Loucy (cell line): ENCODE measurements around the gene MRM1.

Experiments
- H2AFZ ChIP-seq: fragments of 200-600 bp; sonication (generic); 2 replicates; pipeline ENCODE4 v1.6.0; 2016; ENCODE audit warnings: antibody characterized with exemption, mild to moderate bottlenecking, low read length, moderate library complexity
- H3F3A ChIP-seq: fragments of 200-600 bp; 2 replicates; pipeline ENCODE4 v1.6.0; 2016; ENCODE audit warnings: antibody characterized with exemption, low read depth, mild to moderate bottlenecking
- H3K27me3 ChIP-seq: fragments of 200-600 bp; sonication (generic); 2 replicates; pipeline ENCODE4 v1.6.1; 2014; ENCODE audit warnings: low read length, mild to moderate bottlenecking; ENCODE audit not compliant: insufficient read depth, poor library complexity, severe bottlenecking
- H3K36me3 ChIP-seq: fragments of 200-600 bp; sonication (generic); 2 replicates; pipeline ENCODE4 v1.6.1; 2016; ENCODE audit warnings: low read length; ENCODE audit not compliant: insufficient read depth
- H3K4me1 ChIP-seq: fragments of 200-600 bp; sonication (generic); 2 replicates; pipeline ENCODE4 v1.5.1; 2014; ENCODE audit warnings: low read length, mild to moderate bottlenecking; ENCODE audit not compliant: insufficient read depth, poor library complexity, severe bottlenecking
- H3K4me2 ChIP-seq: fragments of 200-600 bp; sonication (generic); 2 replicates; pipeline ENCODE4 v1.6.0; 2014; ENCODE audit warnings: antibody characterized with exemption, low read length, low read depth, mild to moderate bottlenecking; ENCODE audit not compliant: poor library complexity, severe bottlenecking
- H3K4me3 ChIP-seq: fragments of 200-600 bp; sonication (generic); 2 replicates; pipeline ENCODE4 v1.5.1; 2014; ENCODE audit warnings: low read length, mild to moderate bottlenecking, mixed read lengths; ENCODE audit not compliant: poor library complexity, severe bottlenecking
- H3K79me2 ChIP-seq: fragments of 200-600 bp; sonication (generic); 2 replicates; pipeline ENCODE4 v1.6.1; 2014; ENCODE audit warnings: low read length; ENCODE audit not compliant: insufficient read depth
- H3K9ac ChIP-seq: fragments of 200-600 bp; sonication (generic); 2 replicates; pipeline ENCODE4 v1.6.0; 2014; ENCODE audit warnings: mild to moderate bottlenecking, low read depth, low read length, moderate library complexity; ENCODE audit not compliant: poor library complexity, severe bottlenecking
- H3K9me2 ChIP-seq: fragments of 200-600 bp; sonication (generic); replicated peaks from 2 replicates; pipeline ENCODE4 v1.6.1; 2016; ENCODE audit warnings: low read depth, low read length, mixed read lengths
- H3K9me3 ChIP-seq: fragments of 200-600 bp; sonication (generic); 2 replicates; pipeline ENCODE4 v1.6.1; 2014; ENCODE audit warnings: mild to moderate bottlenecking, antibody characterized with exemption, low read length, low read depth; ENCODE audit not compliant: insufficient read depth
- H4K20me1 ChIP-seq: fragments of 200-600 bp; sonication (generic); 2 replicates; pipeline ENCODE4 v1.6.0; 2014; ENCODE audit warnings: antibody characterized with exemption, low read length, mild to moderate bottlenecking; ENCODE audit not compliant: insufficient read depth, poor library complexity, severe bottlenecking
- CTCF ChIP-seq: fragments of 200-600 bp; sonication (generic); conservative IDR thresholded peaks from 2 replicates; pipeline ENCODE4 v1.5.1; 2014; ENCODE audit warnings: mild to moderate bottlenecking, antibody characterized with exemption, low read length
- EZH2phosphoT487 ChIP-seq: fragments of 200-600 bp; IDR thresholded peaks from 2 replicates; pipeline ENCODE4 v1.6.1; 2018; ENCODE audit warnings: antibody characterized with exemption, mild to moderate bottlenecking, moderate library complexity, borderline replicate concordance

Gene MRM1

GRCh38 chr17:36575028-36575427 lies 26.4 kb upstream of the MRM1 start:
- H3K36me3 ChIP-seq: peaks cover 68% of the 10 kb centered on the region

GRCh38 chr17:36576793-36577192 lies 24.6 kb upstream of the MRM1 start:
- H3K36me3 ChIP-seq: peaks cover 80% of the 10 kb centered on the region
- no peaks in the 10 kb centered on the region for H3K9me3 ChIP-seq
- no peak overlapping the region for H3K4me3 ChIP-seq
- no peak overlapping the region for H3K4me2 ChIP-seq
- H3K79me2 ChIP-seq: peaks cover 34% of the 10 kb centered on the region; the same call in 1 of the 2 replicates
- H3K4me1 ChIP-seq: no peaks in the 10 kb centered on the region
- H3F3A ChIP-seq: no peaks in the 10 kb centered on the region
- H3K27me3 ChIP-seq: no peaks in the 10 kb centered on the region
- no peaks in the 10 kb centered on the region for H3K9me2 ChIP-seq
- peaks cover 25% of the 10 kb centered on the region for H4K20me1 ChIP-seq
- H3K9ac ChIP-seq: no peak overlapping the region
- no peak overlapping the region for H2AFZ ChIP-seq
- TF ChIP-seq CTCF (no peak), EZH2phosphoT487 (no peak)

More at GRCh38 chr17:36575028-36575427, 26.4 kb upstream of the MRM1 start:
- H3K27me3 ChIP-seq: no peaks in the 10 kb centered on the region
- H2AFZ ChIP-seq: no peak overlapping the region
- no peak overlapping the region for H3K4me3 ChIP-seq
- H3F3A ChIP-seq: no peaks in the 10 kb centered on the region
- no peaks in the 10 kb centered on the region for H3K9me3 ChIP-seq
- peaks cover 34% of the 10 kb centered on the region; the same call in 1 of the 2 replicates for H3K79me2 ChIP-seq
- no peaks in the 10 kb centered on the region for H3K9me2 ChIP-seq
- no peaks in the 10 kb centered on the region for H3K4me1 ChIP-seq
- H4K20me1 ChIP-seq: peaks cover 25% of the 10 kb centered on the region
- H3K4me2 ChIP-seq: no peak overlapping the region
- no peak for TF ChIP-seq EZH2phosphoT487
- TF ChIP-seq CTCF: no peak
- H3K9ac ChIP-seq: no peak overlapping the region

GRCh38 chr17:36578671-36579070 lies 22.7 kb upstream of the MRM1 start:
- Histone ChIP-seq H4K20me1 (peaks cover 11% of the 10 kb centered on the region), H3K27me3 (no peaks in the 10 kb centered on the region), H3K9me3 (no peaks in the 10 kb centered on the region), H3K9ac (no peak overlapping the region), H3F3A (no peaks in the 10 kb centered on the region), H3K4me2 (no peak overlapping the region), H3K9me2 (no peaks in the 10 kb centered on the region), H3K79me2 (peaks cover 19% of the 10 kb centered on the region; the same call in 1 of the 2 replicates), H3K4me1 (no peaks in the 10 kb centered on the region), H3K4me3 (no peak overlapping the region), H2AFZ (no peak overlapping the region), H3K36me3 (peaks cover 77% of the 10 kb centered on the region)
- TF ChIP-seq EZH2phosphoT487 (no peak), CTCF (no peak)
